ENCODE measurements around the gene AKNA. TPM values are rescaled to one million over a fixed set of nuclear protein-coding genes. Genes with fewer than 3 reads are reported as not detected.
A peak's percentile ranks its signal among the peaks of the same experiment; 100 is the strongest.

AKNA gene
- total RNA-seq, 1 experiment from 2014 or later: 7.8 TPM

DNA sequence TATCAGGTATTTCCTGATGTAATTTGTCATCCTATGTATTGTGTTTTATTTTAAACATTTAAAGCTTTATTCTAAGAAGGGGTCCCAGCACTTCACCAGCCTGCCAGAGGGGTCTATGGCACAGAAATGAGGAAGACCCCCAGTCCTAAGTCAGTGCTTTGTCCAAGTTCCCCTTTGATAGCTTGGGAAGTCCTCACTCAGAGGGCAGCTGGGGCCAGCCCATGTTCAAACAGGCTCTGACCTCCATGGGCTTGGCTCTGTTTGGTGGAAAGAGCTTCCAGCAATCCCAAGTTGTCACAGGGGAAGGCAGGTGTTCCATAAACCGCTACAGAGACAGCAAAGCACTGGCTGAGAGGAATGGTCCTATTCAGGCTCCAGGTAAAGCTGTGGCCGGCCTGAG lies 26.6 kb upstream of the AKNA start:
- no peak for DNase-seq (ENCODE audit: low spot score)

DNA sequence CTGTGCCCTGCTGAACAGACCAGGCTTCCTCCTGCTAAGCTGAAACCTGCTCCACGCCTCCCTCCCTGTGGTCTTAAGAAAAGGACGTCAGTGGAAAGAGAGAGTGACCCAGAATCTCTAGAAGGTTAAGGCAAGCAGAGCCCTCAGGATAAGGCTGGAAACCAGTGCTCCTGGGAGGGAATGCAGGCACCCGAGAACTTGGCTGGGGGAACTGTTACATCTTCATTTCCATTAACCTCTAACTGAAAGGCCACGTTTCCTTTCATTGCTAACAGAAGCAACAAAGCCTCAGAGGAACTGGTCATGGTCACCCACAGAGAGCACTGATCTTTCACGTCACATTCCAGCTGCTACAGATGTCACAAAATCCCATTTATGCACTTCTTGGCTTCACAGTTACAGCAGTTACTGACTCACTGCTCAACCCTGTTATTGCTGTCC lies 26.1 kb upstream of the AKNA start:
- no peak for DNase-seq (ENCODE audit: low spot score)

- DNase-seq (ENCODE audit: low spot score): no peak
These were observed 24.4 kb upstream of the AKNA start for GRCh38 chr9:114412048-114412683.

DNA sequence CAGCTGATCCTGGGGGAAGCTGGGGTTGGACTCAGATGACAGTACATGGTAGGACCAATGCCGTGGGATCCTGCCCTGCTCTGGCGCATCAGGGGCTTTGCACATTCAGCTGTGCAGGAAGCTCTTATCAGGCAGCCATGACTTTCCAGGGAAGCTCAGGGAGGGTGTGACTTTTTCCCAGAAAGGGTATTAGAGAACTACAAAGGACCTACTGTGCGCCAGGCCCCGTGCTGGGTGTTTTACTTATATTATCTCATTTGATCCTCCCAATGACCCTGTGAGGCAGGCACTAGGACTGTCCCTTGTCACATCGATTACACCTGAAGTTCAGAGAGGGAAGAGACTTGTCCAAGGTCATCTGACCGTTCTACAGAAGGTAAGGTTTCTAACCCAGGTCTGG lies 23.7 kb upstream of the AKNA start:
- DNase-seq (ENCODE audit: low spot score): no peak

- DNase-seq (ENCODE audit: low spot score): no peak
These were observed 23.1 kb upstream of the AKNA start for GRCh38 chr9:114410910-114411309.

GRCh38 chr9:114409842-114410241 lies 22.1 kb upstream of the AKNA start:
- DNase-seq (ENCODE audit: low spot score): no peak

GRCh38 chr9:114409103-114409780 lies 21.5 kb upstream of the AKNA start:
- DNase-seq (ENCODE audit: low spot score): no peak

- no peak for DNase-seq (ENCODE audit: low spot score)
These were observed 20.9 kb upstream of the AKNA start for GRCh38 chr9:114408645-114409044.

GRCh38 chr9:114407889-114408288 lies 20.1 kb upstream of the AKNA start:
- no peak for DNase-seq (ENCODE audit: low spot score)

- no peak for DNase-seq (ENCODE audit: low spot score)
These were observed 18.7 kb upstream of the AKNA start for GRCh38 chr9:114406441-114406840.

- DNase-seq (ENCODE audit: low spot score): peak; percentile 89
These were observed 17.7 kb upstream of the AKNA start for GRCh38 chr9:114405294-114406034.

DNA sequence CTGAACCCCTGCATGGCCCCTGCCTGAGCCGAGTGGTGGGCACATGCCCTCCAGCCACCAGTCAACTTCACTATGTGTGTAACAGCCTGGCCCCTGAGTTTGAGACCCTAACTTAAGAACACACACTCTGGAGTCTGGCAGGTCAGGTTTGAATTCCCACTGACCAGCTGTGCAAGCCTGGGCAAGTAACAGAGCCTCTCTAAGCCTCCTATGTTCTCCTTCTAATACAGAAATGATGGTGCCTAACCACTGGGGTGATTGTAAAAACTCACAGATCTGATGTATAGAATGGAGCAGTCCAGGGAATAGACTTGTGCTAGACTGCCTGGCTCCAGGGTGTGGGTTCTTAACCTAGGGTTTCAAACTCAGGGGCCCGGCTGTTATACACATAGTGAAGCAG lies 16.7 kb upstream of the AKNA start:
- DNase-seq (ENCODE audit: low spot score): no peak

- no peak for DNase-seq (ENCODE audit: low spot score)
These were observed 15.5 kb upstream of the AKNA start for GRCh38 chr9:114403153-114403756.

DNA sequence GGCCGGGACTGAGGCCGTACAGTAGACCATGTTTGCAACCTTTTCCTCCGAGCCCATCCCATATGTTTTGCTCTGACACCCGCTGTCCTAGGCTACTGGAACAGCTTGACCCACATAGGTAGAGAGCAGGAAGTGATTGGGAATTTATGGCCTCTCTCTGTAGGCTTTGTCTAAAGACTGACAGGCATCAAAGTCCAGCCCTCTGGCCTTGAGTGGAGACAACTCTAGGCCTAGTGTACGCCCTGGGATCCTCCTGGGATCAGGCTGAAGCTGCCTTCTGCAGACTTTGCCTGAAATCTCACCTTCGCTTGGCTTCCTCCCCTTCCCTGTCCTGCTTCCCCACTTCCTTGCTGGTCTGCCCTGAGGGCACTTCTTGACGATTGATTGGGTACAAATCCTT lies 13.6 kb upstream of the AKNA start:
- DNase-seq (ENCODE audit: low spot score): no peak

DNA sequence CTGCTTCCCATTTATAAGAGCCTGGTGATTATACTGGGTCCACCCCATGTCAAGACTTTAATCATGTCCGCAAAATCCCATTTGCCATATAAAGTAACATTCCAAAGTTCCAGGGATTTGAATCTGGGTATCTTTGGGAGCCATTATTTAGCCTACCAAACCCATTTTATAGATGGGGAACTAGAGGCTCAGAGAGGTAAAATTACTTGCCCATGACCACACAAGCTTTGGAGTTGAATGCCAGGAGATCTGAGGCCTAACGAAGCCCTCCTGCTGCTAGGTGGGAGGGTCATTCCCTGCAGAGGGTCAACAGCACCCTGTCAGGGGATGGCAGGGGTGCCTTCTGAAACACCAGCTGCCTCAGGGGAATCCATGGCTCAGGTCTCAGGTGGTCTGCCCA lies 13.0 kb upstream of the AKNA start:
- DNase-seq (ENCODE audit: low spot score): no peak

DNA sequence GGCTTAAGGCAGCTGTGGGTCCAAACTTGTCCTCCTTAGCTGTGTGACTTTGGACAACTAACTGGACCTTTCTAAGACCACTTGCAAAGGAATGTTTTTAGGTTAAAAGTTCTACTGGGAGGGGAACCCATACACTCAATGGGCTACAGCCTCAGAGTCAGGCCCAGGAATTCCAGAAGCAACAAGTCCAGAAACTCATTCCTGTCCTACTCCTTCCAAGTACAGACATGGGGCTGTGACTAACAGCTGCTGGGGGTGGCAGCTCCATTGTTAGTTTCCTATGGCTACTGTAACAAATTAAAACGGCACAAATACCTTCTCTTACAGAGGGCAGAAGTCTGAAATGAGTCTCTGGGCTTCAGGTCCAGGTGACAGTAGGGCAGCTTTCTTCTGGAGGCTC lies 12.4 kb upstream of the AKNA start:
- no peak for DNase-seq (ENCODE audit: low spot score)

GRCh38 chr9:114399381-114399780 lies 11.6 kb upstream of the AKNA start:
- DNase-seq (ENCODE audit: low spot score): no peak

- peak; percentile 93 for DNase-seq (ENCODE audit: low spot score)
These were observed 10.2 kb upstream of the AKNA start for GRCh38 chr9:114397848-114398605.

DNA sequence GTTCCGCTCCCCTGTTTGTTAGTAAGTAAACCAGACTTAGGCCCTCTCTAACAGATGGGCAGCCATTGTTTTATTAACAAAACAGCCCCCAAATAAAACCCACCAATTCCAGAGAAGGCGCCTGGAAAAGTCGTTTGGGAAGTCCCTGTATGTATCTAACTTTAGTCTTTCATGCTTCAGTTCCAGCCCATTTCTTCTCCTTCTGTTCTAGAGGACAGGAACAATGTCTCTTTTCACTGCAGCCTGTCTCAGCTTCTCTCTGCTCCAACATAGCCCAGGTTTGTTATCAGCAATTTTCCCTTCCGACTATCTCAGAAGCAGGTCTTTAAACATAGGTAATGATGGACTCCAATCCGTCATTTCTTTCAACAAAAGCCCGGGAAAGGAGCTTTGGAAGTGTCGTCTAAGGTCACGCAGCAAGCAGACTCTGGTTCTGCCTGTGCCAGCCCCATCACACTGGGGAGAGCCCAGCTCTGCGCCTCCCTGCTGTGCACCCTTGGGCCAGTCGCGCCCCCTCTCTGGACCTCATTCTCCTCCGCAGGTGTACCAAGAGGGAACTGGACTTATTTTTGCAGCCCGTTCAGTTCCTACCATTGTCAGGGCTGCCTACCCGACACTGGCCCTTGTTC lies 9.6 kb upstream of the AKNA start:
- DNase-seq (ENCODE audit: low spot score): no peak

- no peak for DNase-seq (ENCODE audit: low spot score)
These were observed 8.9 kb upstream of the AKNA start for GRCh38 chr9:114396558-114397218.

GRCh38 chr9:114395768-114396167 lies 8.0 kb upstream of the AKNA start:
- DNase-seq (ENCODE audit: low spot score): no peak

Data from HT-29 (cell line).